IMR-90 (cell line): ENCODE measurements around the gene GFAP.

Source experiments
- BHLHE40 ChIP-seq: fragments of 150-350 bp; IDR thresholded peaks from 2 replicates; pipeline ENCODE4 v1.6.1; 2016; ENCODE audit warnings: mild to moderate bottlenecking, low read depth, low read length
- CEBPB ChIP-seq: IDR thresholded peaks from 2 replicates; pipeline ENCODE4 v1.6.1; 2012; ENCODE audit warnings: low read depth, low read length, improper control_type of control experiment
- CHD1 ChIP-seq: IDR thresholded peaks from 2 replicates; pipeline ENCODE4 v1.6.1; 2012; ENCODE audit warnings: low read depth, low read length, improper control_type of control experiment
- CTCF ChIP-seq: conservative IDR thresholded peaks from 2 replicates; pipeline ENCODE4 v1.5.1; 2012; ENCODE audit warnings: mild to moderate bottlenecking, low read depth, low read length, improper control_type of control experiment
- ELK1 ChIP-seq: fragments of 150-350 bp; IDR thresholded peaks from 2 replicates; pipeline ENCODE4 v1.6.1; 2016; ENCODE audit warnings: low read depth, mild to moderate bottlenecking, low read length, moderate library complexity, borderline replicate concordance
- FOS ChIP-seq: fragments of 150-350 bp; IDR thresholded peaks from 2 replicates; pipeline ENCODE4 v1.6.1; 2016; ENCODE audit warnings: low read depth, low read length
- MAFK ChIP-seq: IDR thresholded peaks from 2 replicates; pipeline ENCODE4 v1.6.1; 2012; ENCODE audit warnings: low read depth, low read length, improper control_type of control experiment
- MXI1 ChIP-seq: IDR thresholded peaks from 2 replicates; pipeline ENCODE4 v1.6.1; 2012; ENCODE audit warnings: low read depth, mild to moderate bottlenecking, low read length, moderate library complexity, borderline replicate concordance
- POLR2A ChIP-seq: IDR thresholded peaks from 2 replicates; pipeline ENCODE4 v1.6.1; 2012; ENCODE audit warnings: mild to moderate bottlenecking, low read depth, low read length
- RAD21 ChIP-seq: IDR thresholded peaks from 2 replicates; pipeline ENCODE4 v1.6.1; 2012; ENCODE audit warnings: low read length, improper control_type of control experiment
- RCOR1 ChIP-seq: IDR thresholded peaks from 2 replicates; pipeline ENCODE4 v1.6.1; 2012; ENCODE audit warnings: mild to moderate bottlenecking, low read length, improper control_type of control experiment; ENCODE audit not compliant: insufficient replicate concordance
- RFX5 ChIP-seq: IDR thresholded peaks from 2 replicates; pipeline ENCODE4 v1.8.0; 2012; ENCODE audit warnings: low read depth, mild to moderate bottlenecking, low read length, moderate library complexity
- SMC3 ChIP-seq: fragments of 150-350 bp; IDR thresholded peaks from 2 replicates; pipeline ENCODE4 v1.6.1; 2016; ENCODE audit warnings: low read depth, mild to moderate bottlenecking, antibody characterized with exemption, low read length, moderate library complexity
- USF2 ChIP-seq: fragments of 150-350 bp; IDR thresholded peaks from 2 replicates; pipeline ENCODE4 v1.6.1; 2017; ENCODE audit warnings: mild to moderate bottlenecking, antibody characterized with exemption, low read length, low read depth

- TF ChIP-seq CTCF (no peak), POLR2A (no peak), RFX5 (no peak), SMC3 (no peak), RAD21 (no peak), USF2 (no peak), ELK1 (no peak), CEBPB (no peak), MAFK (no peak), CHD1 (no peak), MXI1 (no peak), FOS (no peak), BHLHE40 (no peak), RCOR1 (no peak)
Measured at GRCh38 chr17:44894642-44895041, 20.7 kb downstream of the GFAP start.
